ENCODE data around the gene MARVELD2.
"Not testable (repeated sequence)": the region's sequence is repeated elsewhere in the genome, so short reads cannot be mapped to it uniquely, and the experiment has no call there.

Gene MARVELD2

GRCh38 chr5:69431424-69432303 lies 16.7 kb downstream of the MARVELD2 start:
- H3K4me1 Mint-ChIP-seq (ENCODE audit: low read depth) = no peaks in the 10 kb centered on the region
- no peaks in the 10 kb centered on the region for H3K27me3 Mint-ChIP-seq (ENCODE audit: low read depth)
- H3K9me3 Mint-ChIP-seq = no peaks in the 10 kb centered on the region
- no peaks in the 10 kb centered on the region for H3K36me3 Mint-ChIP-seq (ENCODE audit: low read depth)
- no peak overlapping the region for H3K4me3 Mint-ChIP-seq
- no peak overlapping the region for H3K27ac Mint-ChIP-seq

GRCh38 chr5:69432412-69433206 lies 17.7 kb downstream of the MARVELD2 start:
- H3K9me3 Mint-ChIP-seq = no peaks in the 10 kb centered on the region
- H3K4me3 Mint-ChIP-seq = no peak overlapping the region
- no peaks in the 10 kb centered on the region for H3K4me1 Mint-ChIP-seq (ENCODE audit: low read depth)
- no peaks in the 10 kb centered on the region for H3K36me3 Mint-ChIP-seq (ENCODE audit: low read depth)
- no peaks in the 10 kb centered on the region for H3K27me3 Mint-ChIP-seq (ENCODE audit: low read depth)
- H3K27ac Mint-ChIP-seq = no peak overlapping the region

- H3K9me3 Mint-ChIP-seq; H3K4me3 Mint-ChIP-seq; H3K4me1 Mint-ChIP-seq (ENCODE audit: low read depth); H3K36me3 Mint-ChIP-seq (ENCODE audit: low read depth); H3K27me3 Mint-ChIP-seq (ENCODE audit: low read depth); H3K27ac Mint-ChIP-seq: not testable (repeated sequence)
Measured at GRCh38 chr5:69435276-69435884, 20.5 kb downstream of the MARVELD2 start.

- Mint-ChIP-seq H3K27me3 (ENCODE audit: low read depth) (no peaks in the 10 kb centered on the region), H3K27ac (no peak overlapping the region), H3K9me3 (no peaks in the 10 kb centered on the region), H3K4me1 (ENCODE audit: low read depth) (no peaks in the 10 kb centered on the region), H3K36me3 (ENCODE audit: low read depth) (no peaks in the 10 kb centered on the region), H3K4me3 (no peak overlapping the region)
Measured at GRCh38 chr5:69444127-69444754, 29.3 kb downstream of the MARVELD2 start.

GRCh38 chr5:69449511-69449910 lies 34.6 kb downstream of the MARVELD2 start:
- H3K9me3 Mint-ChIP-seq = no peaks in the 10 kb centered on the region
- no peaks in the 10 kb centered on the region for H3K27me3 Mint-ChIP-seq (ENCODE audit: low read depth)
- H3K27ac Mint-ChIP-seq = no peak overlapping the region
- H3K4me1 Mint-ChIP-seq (ENCODE audit: low read depth) = no peaks in the 10 kb centered on the region
- H3K36me3 Mint-ChIP-seq (ENCODE audit: low read depth) = no peaks in the 10 kb centered on the region
- H3K4me3 Mint-ChIP-seq = no peak overlapping the region

GRCh38 chr5:69450116-69450515 lies 35.2 kb downstream of the MARVELD2 start:
- H3K4me1 Mint-ChIP-seq (ENCODE audit: low read depth) = no peaks in the 10 kb centered on the region
- no peaks in the 10 kb centered on the region for H3K36me3 Mint-ChIP-seq (ENCODE audit: low read depth)
- no peak overlapping the region for H3K4me3 Mint-ChIP-seq
- H3K27me3 Mint-ChIP-seq (ENCODE audit: low read depth) = no peaks in the 10 kb centered on the region
- no peak overlapping the region for H3K27ac Mint-ChIP-seq
- no peaks in the 10 kb centered on the region for H3K9me3 Mint-ChIP-seq

- H3K4me1 Mint-ChIP-seq (ENCODE audit: low read depth); H3K36me3 Mint-ChIP-seq (ENCODE audit: low read depth); H3K27ac Mint-ChIP-seq; H3K9me3 Mint-ChIP-seq; H3K4me3 Mint-ChIP-seq; H3K27me3 Mint-ChIP-seq (ENCODE audit: low read depth): not testable (repeated sequence)
Measured at GRCh38 chr5:69450527-69450926, 35.6 kb downstream of the MARVELD2 start.

GRCh38 chr5:69451941-69452647 lies 37.2 kb downstream of the MARVELD2 start:
- Mint-ChIP-seq H3K4me1 (ENCODE audit: low read depth) (no peaks in the 10 kb centered on the region), H3K27ac (no peak overlapping the region), H3K4me3 (no peak overlapping the region), H3K27me3 (ENCODE audit: low read depth) (no peaks in the 10 kb centered on the region), H3K36me3 (ENCODE audit: low read depth) (no peaks in the 10 kb centered on the region), H3K9me3 (no peaks in the 10 kb centered on the region)

- H3K4me3 Mint-ChIP-seq; H3K27ac Mint-ChIP-seq; H3K27me3 Mint-ChIP-seq (ENCODE audit: low read depth); H3K4me1 Mint-ChIP-seq (ENCODE audit: low read depth); H3K36me3 Mint-ChIP-seq (ENCODE audit: low read depth); H3K9me3 Mint-ChIP-seq: not testable (repeated sequence)
Measured at GRCh38 chr5:69453487-69453886, 38.6 kb downstream of the MARVELD2 start.

- Mint-ChIP-seq H3K27me3 (ENCODE audit: low read depth) (no peaks in the 10 kb centered on the region), H3K9me3 (no peaks in the 10 kb centered on the region), H3K4me3 (no peak overlapping the region), H3K4me1 (ENCODE audit: low read depth) (no peaks in the 10 kb centered on the region), H3K27ac (no peak overlapping the region), H3K36me3 (ENCODE audit: low read depth) (no peaks in the 10 kb centered on the region)
Measured at GRCh38 chr5:69454460-69455249, 39.7 kb downstream of the MARVELD2 start.

GRCh38 chr5:69455428-69455988 lies 40.6 kb downstream of the MARVELD2 start:
- not testable (repeated sequence) for H3K27me3 Mint-ChIP-seq (ENCODE audit: low read depth); H3K36me3 Mint-ChIP-seq (ENCODE audit: low read depth); H3K27ac Mint-ChIP-seq; H3K4me1 Mint-ChIP-seq (ENCODE audit: low read depth); H3K4me3 Mint-ChIP-seq; H3K9me3 Mint-ChIP-seq

GRCh38 chr5:69462170-69462569 lies 47.3 kb downstream of the MARVELD2 start:
- Mint-ChIP-seq H3K27me3 (ENCODE audit: low read depth) (no peaks in the 10 kb centered on the region), H3K27ac (no peak overlapping the region), H3K4me1 (ENCODE audit: low read depth) (no peaks in the 10 kb centered on the region)

GRCh38 chr5:69466375-69466774 lies 51.5 kb downstream of the MARVELD2 start:
- H3K4me3 Mint-ChIP-seq = not testable (repeated sequence)

More at GRCh38 chr5:69462170-69462569, 47.3 kb downstream of the MARVELD2 start:
- H3K36me3 Mint-ChIP-seq (ENCODE audit: low read depth) = no peaks in the 10 kb centered on the region
- no peak overlapping the region for H3K4me3 Mint-ChIP-seq
- H3K9me3 Mint-ChIP-seq = no peaks in the 10 kb centered on the region

More at GRCh38 chr5:69466375-69466774, 51.5 kb downstream of the MARVELD2 start:
- H3K27me3 Mint-ChIP-seq (ENCODE audit: low read depth); H3K9me3 Mint-ChIP-seq; H3K27ac Mint-ChIP-seq; H3K36me3 Mint-ChIP-seq (ENCODE audit: low read depth); H3K4me1 Mint-ChIP-seq (ENCODE audit: low read depth): not testable (repeated sequence)
